ENCODE measurements around the gene ZNF397.

Gene ZNF397

DNA sequence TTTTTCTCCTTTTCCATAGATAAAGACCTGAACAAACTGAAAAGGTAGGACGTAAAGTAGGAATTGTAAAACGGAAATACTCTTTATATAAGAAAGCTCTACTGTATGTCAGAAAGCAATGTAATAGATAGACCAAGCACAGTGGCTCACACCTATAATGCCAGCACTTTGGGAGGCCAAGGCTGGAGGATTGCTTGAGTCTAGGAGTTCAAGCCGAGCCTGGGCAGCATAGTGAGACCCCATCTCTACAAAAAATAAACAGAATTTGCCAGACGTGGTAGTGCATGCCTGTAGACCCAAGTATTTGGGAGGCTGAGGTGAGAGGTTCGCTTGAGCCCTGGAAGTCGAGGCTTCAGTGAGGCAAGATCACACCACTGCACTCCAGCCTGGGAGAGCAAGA, 7.6 kb downstream of the ZNF397 start:
- Histone ChIP-seq H3K4me1 (ENCODE audit: low read length) (peaks cover 4% of the 10 kb centered on the region; the same call in 1 of the 2 replicates), H3K9me3 (replicated peaks; ENCODE audit: insufficient read depth, low read length) (no peaks in the 10 kb centered on the region), H3K4me2 (ENCODE audit: low read depth, low read length) (no peak overlapping the region), H3K36me3 (replicated peaks; ENCODE audit: insufficient read depth, low read length) (0 out of 2 replicates have a peak, but pooled peaks cover 8% of the 10 kb centered on the region), H3K9ac (ENCODE audit: low read length) (no peak overlapping the region), H3K27me3 (replicated peaks; ENCODE audit: insufficient read depth, low read length) (no peaks in the 10 kb centered on the region), H4K20me1 (ENCODE audit: insufficient read depth, low read length) (no peaks in the 10 kb centered on the region), H3F3A (ENCODE audit: insufficient read depth, low read length) (no peaks in the 10 kb centered on the region), H3K4me3 (ENCODE audit: low read length) (no peak overlapping the region), H2AFZ (ENCODE audit: low read length) (no peak overlapping the region), H3K27ac (ENCODE audit: low read length) (no peak overlapping the region), H3K79me2 (ENCODE audit: low read length) (no peaks in the 10 kb centered on the region), H3K9me2 (replicated peaks; ENCODE audit: insufficient read depth, low read length) (no peaks in the 10 kb centered on the region)
- TF ChIP-seq EZH2phosphoT487 (IDR thresholded peaks at IDR 0.05; ENCODE audit: low read length) = no peak
- no peak for TF ChIP-seq EZH2 (optimal IDR thresholded peaks at IDR 0.05; ENCODE audit: low read depth, low read length)
- TF ChIP-seq, protein P1, sequence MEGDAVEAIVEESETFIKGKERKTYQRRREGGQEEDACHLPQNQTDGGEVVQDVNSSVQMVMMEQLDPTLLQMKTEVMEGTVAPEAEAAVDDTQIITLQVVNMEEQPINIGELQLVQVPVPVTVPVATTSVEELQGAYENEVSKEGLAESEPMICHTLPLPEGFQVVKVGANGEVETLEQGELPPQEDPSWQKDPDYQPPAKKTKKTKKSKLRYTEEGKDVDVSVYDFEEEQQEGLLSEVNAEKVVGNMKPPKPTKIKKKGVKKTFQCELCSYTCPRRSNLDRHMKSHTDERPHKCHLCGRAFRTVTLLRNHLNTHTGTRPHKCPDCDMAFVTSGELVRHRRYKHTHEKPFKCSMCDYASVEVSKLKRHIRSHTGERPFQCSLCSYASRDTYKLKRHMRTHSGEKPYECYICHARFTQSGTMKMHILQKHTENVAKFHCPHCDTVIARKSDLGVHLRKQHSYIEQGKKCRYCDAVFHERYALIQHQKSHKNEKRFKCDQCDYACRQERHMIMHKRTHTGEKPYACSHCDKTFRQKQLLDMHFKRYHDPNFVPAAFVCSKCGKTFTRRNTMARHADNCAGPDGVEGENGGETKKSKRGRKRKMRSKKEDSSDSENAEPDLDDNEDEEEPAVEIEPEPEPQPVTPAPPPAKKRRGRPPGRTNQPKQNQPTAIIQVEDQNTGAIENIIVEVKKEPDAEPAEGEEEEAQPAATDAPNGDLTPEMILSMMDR (IDR thresholded peaks at IDR 0.05; ENCODE audit: low read length) = no peak
- no peak for DNase-seq

DNA sequence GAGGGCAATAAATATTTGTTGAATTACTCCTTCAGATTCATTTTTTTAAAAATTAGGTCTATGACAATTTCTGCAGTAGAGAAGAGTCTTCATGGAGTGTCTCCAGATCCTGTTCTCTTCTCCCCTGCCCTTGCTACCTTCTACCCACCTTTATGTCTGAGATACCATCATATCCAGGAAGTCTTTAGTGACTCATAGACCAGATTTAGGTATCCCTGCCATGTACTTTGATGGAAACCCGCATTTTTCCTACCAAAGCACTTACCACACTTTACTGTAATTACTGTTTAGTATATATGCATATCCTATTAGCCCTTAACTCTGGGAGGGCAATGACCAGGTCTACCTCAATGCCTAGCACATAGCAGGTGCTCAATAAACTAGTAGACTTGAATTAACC, 11.6 kb downstream of the ZNF397 start:
- H3K79me2 ChIP-seq (ENCODE audit: low read length) = no peaks in the 10 kb centered on the region
- peaks cover 4% of the 10 kb centered on the region; the same call in 1 of the 2 replicates for H3K4me1 ChIP-seq (ENCODE audit: low read length)
- H3K4me3 ChIP-seq (ENCODE audit: low read length) = no peak overlapping the region
- H3F3A ChIP-seq (ENCODE audit: insufficient read depth, low read length) = no peaks in the 10 kb centered on the region
- H3K27ac ChIP-seq (ENCODE audit: low read length) = no peak overlapping the region
- TF ChIP-seq EZH2phosphoT487 (IDR thresholded peaks at IDR 0.05; ENCODE audit: low read length) (no peak), EZH2 (optimal IDR thresholded peaks at IDR 0.05; ENCODE audit: low read depth, low read length) (no peak)
- TF ChIP-seq, protein P1 (IDR thresholded peaks at IDR 0.05; ENCODE audit: low read length) = no peak
- 0 out of 2 replicates have a peak, but pooled peaks cover 4% of the 10 kb centered on the region for H3K36me3 ChIP-seq (replicated peaks; ENCODE audit: insufficient read depth, low read length)
- no peak for DNase-seq
- H3K9me3 ChIP-seq (replicated peaks; ENCODE audit: insufficient read depth, low read length) = no peaks in the 10 kb centered on the region
- no peaks in the 10 kb centered on the region for H3K27me3 ChIP-seq (replicated peaks; ENCODE audit: insufficient read depth, low read length)
- H2AFZ ChIP-seq (ENCODE audit: low read length) = no peak overlapping the region
- H3K9me2 ChIP-seq (replicated peaks; ENCODE audit: insufficient read depth, low read length) = no peaks in the 10 kb centered on the region
- no peak overlapping the region for H3K4me2 ChIP-seq (ENCODE audit: low read depth, low read length)
- H4K20me1 ChIP-seq (ENCODE audit: insufficient read depth, low read length) = no peaks in the 10 kb centered on the region
- no peak overlapping the region for H3K9ac ChIP-seq (ENCODE audit: low read length)

DNA sequence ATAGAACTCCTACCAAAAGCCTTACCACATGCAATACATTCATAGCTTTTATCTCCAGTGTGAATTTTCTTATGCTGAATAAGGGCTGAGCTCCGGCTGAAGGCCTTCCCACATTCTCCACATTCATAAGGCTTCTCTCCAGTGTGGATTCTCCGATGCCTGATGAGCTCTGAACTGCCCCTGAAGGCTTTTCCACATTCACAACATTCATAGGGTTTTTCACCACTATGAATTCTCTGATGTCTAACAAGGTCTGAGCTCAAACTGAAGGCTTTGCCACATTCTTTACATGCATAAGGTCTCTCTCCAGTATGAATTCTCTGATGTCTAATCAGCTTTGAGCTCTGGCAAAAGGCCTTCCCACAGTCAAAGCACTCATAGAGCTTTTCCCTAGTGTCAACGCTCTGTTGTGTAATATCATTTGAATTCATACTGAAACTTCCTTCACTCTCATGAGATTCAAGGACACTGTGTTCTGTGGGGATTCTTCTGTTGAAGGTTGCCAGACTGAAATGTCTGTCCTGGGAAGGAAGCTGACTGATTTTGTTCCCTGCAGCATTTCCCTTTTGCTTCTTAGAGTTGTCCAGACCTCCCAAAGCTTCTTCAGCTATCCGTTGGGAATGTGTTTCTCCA, 12.9 kb downstream of the ZNF397 start:
- H3K36me3 ChIP-seq (replicated peaks; ENCODE audit: insufficient read depth, low read length) = no peaks in the 10 kb centered on the region
- H2AFZ ChIP-seq (ENCODE audit: low read length) = no peak overlapping the region
- no peak for DNase-seq
- no peak overlapping the region for H3K27ac ChIP-seq (ENCODE audit: low read length)
- H3K4me2 ChIP-seq (ENCODE audit: low read depth, low read length) = no peak overlapping the region
- no peak overlapping the region for H3K9ac ChIP-seq (ENCODE audit: low read length)
- TF ChIP-seq EZH2phosphoT487 (IDR thresholded peaks at IDR 0.05; ENCODE audit: low read length) = no peak
- no peak for TF ChIP-seq EZH2 (optimal IDR thresholded peaks at IDR 0.05; ENCODE audit: low read depth, low read length)
- TF ChIP-seq, protein P1 (IDR thresholded peaks at IDR 0.05; ENCODE audit: low read length) = no peak
- no peaks in the 10 kb centered on the region for H3K79me2 ChIP-seq (ENCODE audit: low read length)
- no peaks in the 10 kb centered on the region for H3K27me3 ChIP-seq (replicated peaks; ENCODE audit: insufficient read depth, low read length)
- no peaks in the 10 kb centered on the region for H3F3A ChIP-seq (ENCODE audit: insufficient read depth, low read length)
- no peaks in the 10 kb centered on the region for H3K4me1 ChIP-seq (ENCODE audit: low read length)
- no peaks in the 10 kb centered on the region for H3K9me2 ChIP-seq (replicated peaks; ENCODE audit: insufficient read depth, low read length)
- H3K4me3 ChIP-seq (ENCODE audit: low read length) = no peak overlapping the region
- H4K20me1 ChIP-seq (ENCODE audit: insufficient read depth, low read length) = no peaks in the 10 kb centered on the region
- no peaks in the 10 kb centered on the region for H3K9me3 ChIP-seq (replicated peaks; ENCODE audit: insufficient read depth, low read length)
